ENCODE measurements around the gene AMH.

The AMH gene

DNA sequence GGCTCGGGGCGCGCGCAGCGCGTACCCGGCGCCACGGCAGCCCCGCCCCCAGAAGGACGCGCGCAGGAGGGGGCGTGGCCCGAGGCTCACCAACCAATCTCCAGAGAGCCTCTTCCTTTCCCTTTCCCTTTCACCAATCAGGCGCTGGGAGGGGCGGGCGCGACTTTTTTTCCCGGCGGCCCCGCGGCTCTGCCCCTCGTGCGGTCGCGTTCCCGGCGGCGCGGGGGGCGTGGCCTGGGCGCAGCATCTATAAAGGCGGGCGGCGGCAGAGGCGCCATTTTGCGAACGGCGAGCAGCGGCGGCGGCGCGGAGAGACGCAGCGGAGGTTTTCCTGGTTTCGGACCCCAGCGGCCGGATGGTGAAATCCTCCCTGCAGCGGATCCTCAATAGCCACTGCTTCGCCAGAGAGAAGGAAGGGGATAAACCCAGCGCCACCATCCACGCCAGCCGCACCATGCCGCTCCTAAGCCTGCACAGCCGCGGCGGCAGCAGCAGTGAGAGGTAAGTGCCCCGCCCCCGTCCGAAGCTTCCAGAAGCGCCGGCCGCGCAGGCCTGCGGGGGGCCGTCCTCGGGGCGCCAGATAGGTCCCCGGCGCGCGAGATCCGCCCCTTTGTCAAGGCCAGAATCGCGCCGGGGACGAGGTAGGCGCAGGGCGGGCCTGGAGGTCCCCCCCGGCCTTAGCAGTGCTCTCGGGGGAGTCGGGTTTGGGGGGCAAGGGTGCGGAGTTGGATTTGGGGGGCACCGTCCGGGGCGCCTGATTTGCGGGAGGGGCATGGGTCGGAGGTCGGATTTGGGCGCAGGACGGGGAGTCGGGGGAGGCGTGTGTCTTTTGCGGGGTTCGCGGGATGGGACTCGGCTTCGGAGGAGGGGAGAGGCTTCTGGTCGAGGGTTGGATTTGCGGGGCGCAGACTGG is 20.4 kb downstream of the AMH start:
- Histone ChIP-seq H3K4me3 (ENCODE audit: low read length in 2 of 2) (peak overlapping the region; percentile 91 to 98), H3K36me3 (ENCODE audit: control insufficient read depth in 2 of 2, insufficient read depth in 2 of 2, low read length in 2 of 2) (peaks cover 11 to 16% of the 10 kb centered on the region in 2 donors), H3K27me3 (ENCODE audit: control insufficient read depth in 2 of 2, insufficient read depth in 2 of 2, low read length in 2 of 2) (no peaks in the 10 kb centered on the region), H3K9me3 (ENCODE audit: control insufficient read depth in 2 of 2, low read length in 2 of 2) (no peaks in the 10 kb centered on the region), H3K9ac (ENCODE audit: low read depth in 1 of 2, low read length in 2 of 2) (peak overlapping the region; percentile 91 to 99), H3K4me1 (ENCODE audit: control insufficient read depth in 2 of 2, insufficient read depth in 2 of 2, low read length in 2 of 2) (peaks cover 38 to 44% of the 10 kb centered on the region in 2 donors), H3K27ac (ENCODE audit: low read depth in 2 of 2, low read length in 2 of 2) (peak overlapping the region; percentile 97 to 99)

DNA sequence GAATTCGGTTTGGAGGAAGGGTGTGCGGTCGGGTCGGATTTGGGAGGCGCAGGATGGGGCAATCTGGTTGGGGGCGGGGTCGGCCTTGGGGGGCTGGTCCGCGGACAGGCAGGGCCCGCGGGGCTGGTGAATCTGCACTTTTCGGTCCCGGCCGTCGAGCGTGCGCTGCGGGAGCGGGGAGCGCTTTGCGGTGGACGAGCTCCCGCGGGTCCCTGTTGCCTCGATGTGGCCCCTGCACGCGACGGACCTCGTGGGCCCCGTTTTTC is 21.0 kb downstream of the AMH start:
- Histone ChIP-seq H3K9ac (ENCODE audit: low read depth in 1 of 2, low read length in 2 of 2) (peak overlapping the region; percentile 91 to 99), H3K27me3 (ENCODE audit: control insufficient read depth in 2 of 2, insufficient read depth in 2 of 2, low read length in 2 of 2) (no peaks in the 10 kb centered on the region), H3K9me3 (ENCODE audit: control insufficient read depth in 2 of 2, low read length in 2 of 2) (no peaks in the 10 kb centered on the region), H3K4me1 (ENCODE audit: control insufficient read depth in 2 of 2, insufficient read depth in 2 of 2, low read length in 2 of 2) (peaks cover 40 to 47% of the 10 kb centered on the region in 2 donors), H3K4me3 (ENCODE audit: low read length in 2 of 2) (peak overlapping the region; percentile 91 to 98), H3K36me3 (ENCODE audit: control insufficient read depth in 2 of 2, insufficient read depth in 2 of 2, low read length in 2 of 2) (peaks cover 11 to 16% of the 10 kb centered on the region in 2 donors), H3K27ac (ENCODE audit: low read depth in 2 of 2, low read length in 2 of 2) (peak overlapping the region; percentile 97 to 99)

DNA sequence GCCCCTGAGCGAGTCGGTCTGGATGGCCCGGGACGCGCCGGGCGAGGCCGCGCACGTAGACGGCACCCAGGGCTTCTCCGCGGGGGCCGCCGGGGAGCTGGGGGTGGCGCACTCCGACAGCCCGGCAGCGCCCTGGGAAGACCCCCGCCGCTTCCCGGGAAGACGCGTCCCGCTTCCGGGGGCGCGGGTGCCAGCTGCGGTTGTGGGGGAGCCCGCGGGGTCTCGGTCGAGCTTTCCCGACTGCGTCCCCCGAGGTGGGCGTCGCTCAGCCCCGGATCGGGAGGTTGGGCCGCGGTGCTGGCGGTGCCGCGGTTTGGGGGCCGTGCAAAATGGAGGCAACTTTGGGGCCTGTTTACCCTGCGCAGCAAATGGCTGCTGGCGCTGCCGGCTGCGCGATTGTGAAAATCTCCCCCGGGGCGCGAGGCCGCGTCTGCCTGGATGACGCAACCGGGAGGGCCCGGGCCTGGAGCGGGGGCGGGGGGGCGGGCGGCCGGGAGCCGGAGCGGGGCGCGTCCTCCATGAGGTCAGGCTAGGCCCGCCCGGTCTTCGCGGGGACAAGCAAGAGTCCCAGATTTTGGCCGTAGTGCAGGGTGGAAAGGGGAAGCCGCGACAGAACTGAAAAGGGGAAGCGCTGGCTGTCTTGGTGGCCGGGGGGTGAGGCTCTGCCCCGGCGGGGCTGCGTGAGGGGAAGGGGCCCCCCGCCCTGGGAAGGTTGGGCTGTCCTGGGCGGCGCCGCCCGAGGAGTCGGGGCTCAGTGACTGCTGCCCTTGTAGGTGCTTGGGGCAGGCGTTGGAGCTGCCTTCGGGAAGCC is 21.5 kb downstream of the AMH start:
- H3K4me1 ChIP-seq (ENCODE audit: control insufficient read depth in 2 of 2, insufficient read depth in 2 of 2, low read length in 2 of 2) = peaks cover 46 to 52% of the 10 kb centered on the region in 2 donors
- H3K27me3 ChIP-seq (ENCODE audit: control insufficient read depth in 2 of 2, insufficient read depth in 2 of 2, low read length in 2 of 2) = no peaks in the 10 kb centered on the region
- peak overlapping the region; percentile 91 to 98 for H3K4me3 ChIP-seq (ENCODE audit: low read length in 2 of 2)
- H3K9ac ChIP-seq (ENCODE audit: low read depth in 1 of 2, low read length in 2 of 2) = peak overlapping the region; percentile 91 to 99
- H3K27ac ChIP-seq (ENCODE audit: low read depth in 2 of 2, low read length in 2 of 2) = peak overlapping the region; percentile 97 to 99
- H3K9me3 ChIP-seq (ENCODE audit: control insufficient read depth in 2 of 2, low read length in 2 of 2) = no peaks in the 10 kb centered on the region
- H3K36me3 ChIP-seq (ENCODE audit: control insufficient read depth in 2 of 2, insufficient read depth in 2 of 2, low read length in 2 of 2) = peaks cover 11 to 16% of the 10 kb centered on the region in 2 donors

DNA sequence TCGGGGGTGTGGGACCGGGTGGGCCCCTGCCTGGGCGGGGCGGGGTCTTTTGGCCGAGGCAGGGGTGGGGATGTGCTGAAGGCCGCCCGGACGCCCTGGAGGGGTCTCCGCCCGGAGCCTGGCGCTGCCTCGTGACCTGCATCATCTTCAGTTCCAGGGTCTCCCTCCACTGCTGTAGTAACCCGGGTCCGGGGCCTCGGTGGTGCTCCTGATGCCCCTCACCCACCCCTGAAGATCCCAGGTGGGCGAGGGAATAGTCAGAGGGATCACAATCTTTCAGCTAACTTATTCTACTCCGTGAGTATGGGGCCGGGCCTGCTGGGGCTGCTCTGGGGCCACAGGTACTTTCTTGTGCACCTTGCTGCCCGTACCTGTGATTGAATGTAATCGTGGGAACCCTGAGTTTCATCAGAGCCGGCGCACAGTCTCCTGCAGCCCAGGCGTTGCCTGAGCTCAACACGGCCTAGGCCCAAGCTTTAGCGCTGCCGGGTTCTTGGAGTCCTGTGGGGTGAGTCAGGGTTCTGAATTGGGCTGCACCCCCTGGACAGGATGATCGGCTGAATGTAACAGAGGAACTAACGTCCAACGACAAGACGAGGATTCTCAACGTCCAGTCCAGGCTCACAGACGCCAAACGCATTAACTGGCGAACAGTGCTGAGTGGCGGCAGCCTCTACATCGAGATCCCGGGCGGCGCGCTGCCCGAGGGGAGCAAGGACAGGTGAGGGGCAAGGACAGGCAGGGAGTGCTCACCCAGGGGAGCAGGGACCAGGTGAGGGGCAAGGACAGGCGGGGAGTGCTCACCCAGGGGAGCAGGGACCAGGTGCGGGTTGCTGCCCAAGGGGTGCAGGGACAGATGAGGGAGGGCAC is 22.3 kb downstream of the AMH start:
- Histone ChIP-seq H3K9ac (ENCODE audit: low read depth in 1 of 2, low read length in 2 of 2) (peak overlapping the region; percentile 70 to 99), H3K36me3 (ENCODE audit: control insufficient read depth in 2 of 2, insufficient read depth in 2 of 2, low read length in 2 of 2) (peaks cover 11 to 16% of the 10 kb centered on the region in 2 donors), H3K27ac (ENCODE audit: low read depth in 2 of 2, low read length in 2 of 2) (peak overlapping the region; percentile 97 to 99), H3K27me3 (ENCODE audit: control insufficient read depth in 2 of 2, insufficient read depth in 2 of 2, low read length in 2 of 2) (no peaks in the 10 kb centered on the region), H3K4me3 (ENCODE audit: low read length in 2 of 2) (peak overlapping the region; percentile 91 to 98), H3K9me3 (ENCODE audit: control insufficient read depth in 2 of 2, low read length in 2 of 2) (no peaks in the 10 kb centered on the region), H3K4me1 (ENCODE audit: control insufficient read depth in 2 of 2, insufficient read depth in 2 of 2, low read length in 2 of 2) (peaks cover 42 to 56% of the 10 kb centered on the region in 2 donors)

DNA sequence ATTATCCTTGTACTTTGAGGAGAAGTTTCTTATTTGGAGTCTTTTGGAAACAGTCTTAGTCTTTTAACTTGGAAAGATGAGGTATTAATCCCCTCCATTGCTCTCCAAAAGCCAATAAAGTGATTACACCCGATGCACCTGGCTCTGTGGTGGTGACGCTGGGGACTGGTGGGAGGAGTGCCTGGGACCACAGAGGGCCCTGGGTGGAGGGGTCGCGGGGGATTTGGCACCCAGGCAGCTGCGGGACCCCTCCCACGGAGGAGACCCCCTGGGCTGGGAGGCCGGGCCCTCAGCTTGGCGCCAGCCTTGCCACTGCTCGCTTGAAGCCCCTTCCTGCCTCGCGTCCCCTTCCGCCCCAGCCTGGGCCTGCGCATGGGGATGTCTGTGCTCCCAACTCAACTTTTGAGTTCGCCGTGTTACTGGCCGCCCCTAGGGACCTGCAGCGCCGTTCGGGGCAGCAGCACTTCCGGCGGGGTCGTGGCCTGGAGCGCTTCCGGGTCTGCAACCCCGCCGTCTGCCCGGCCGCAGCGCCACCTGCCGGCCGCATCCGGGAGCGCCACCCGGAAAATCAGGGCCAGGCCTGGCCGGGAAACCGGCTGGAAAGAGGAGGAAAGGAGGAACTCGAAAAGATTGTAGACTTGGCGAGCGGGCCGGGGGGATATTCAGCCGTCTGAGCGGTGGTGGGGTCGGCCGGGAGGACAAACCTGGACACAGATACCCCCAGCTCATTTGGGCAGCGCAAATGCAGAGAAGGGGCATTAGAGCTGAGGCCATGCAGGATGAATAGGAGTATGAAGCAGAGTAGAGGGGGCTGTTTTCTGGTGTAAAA is 24.4 kb downstream of the AMH start:
- H3K9me3 ChIP-seq (ENCODE audit: control insufficient read depth in 2 of 2, low read length in 2 of 2) = no peaks in the 10 kb centered on the region
- H3K27me3 ChIP-seq (ENCODE audit: control insufficient read depth in 2 of 2, insufficient read depth in 2 of 2, low read length in 2 of 2) = no peaks in the 10 kb centered on the region
- H3K27ac ChIP-seq (ENCODE audit: low read depth in 2 of 2, low read length in 2 of 2) = peak overlapping the region; percentile 78 to 82
- H3K36me3 ChIP-seq (ENCODE audit: control insufficient read depth in 2 of 2, insufficient read depth in 2 of 2, low read length in 2 of 2) = peaks cover 11 to 16% of the 10 kb centered on the region in 2 donors
- H3K4me3 ChIP-seq (ENCODE audit: low read length in 2 of 2) = peak overlapping the region in 1 of 2 donors; percentile 48
- H3K4me1 ChIP-seq (ENCODE audit: control insufficient read depth in 2 of 2, insufficient read depth in 2 of 2, low read length in 2 of 2) = peaks cover 36 to 52% of the 10 kb centered on the region in 2 donors
- peak overlapping the region in 1 of 2 donors; percentile 65 for H3K9ac ChIP-seq (ENCODE audit: low read depth in 1 of 2, low read length in 2 of 2)

DNA sequence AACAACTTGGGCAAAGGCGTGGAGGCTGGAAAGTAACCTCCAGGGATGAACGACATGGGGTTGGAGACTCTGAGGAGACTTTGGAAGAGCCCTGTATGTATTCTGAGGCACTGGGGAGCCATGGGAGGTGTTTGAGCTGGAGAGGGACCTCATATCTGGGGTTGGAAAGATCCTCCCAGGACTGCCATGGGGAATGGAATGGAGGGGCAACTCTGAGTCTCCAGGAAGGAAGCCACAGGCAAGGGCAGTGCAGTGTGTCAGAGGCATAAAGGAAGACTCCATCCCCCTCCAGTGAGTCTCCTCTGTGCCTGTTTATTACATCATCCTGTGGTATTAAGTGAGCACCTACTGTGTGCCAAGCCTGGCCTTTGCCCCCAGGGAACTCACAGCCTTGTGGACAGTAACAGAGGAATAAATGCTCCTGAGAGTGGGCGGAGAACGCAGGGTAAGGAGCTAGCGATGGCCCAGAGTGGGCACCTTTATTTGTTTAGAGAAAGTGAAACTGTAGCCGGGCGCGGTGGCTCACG is 25.1 kb downstream of the AMH start:
- Histone ChIP-seq H3K27me3 (ENCODE audit: control insufficient read depth in 2 of 2, insufficient read depth in 2 of 2, low read length in 2 of 2) (no peaks in the 10 kb centered on the region), H3K36me3 (ENCODE audit: control insufficient read depth in 2 of 2, insufficient read depth in 2 of 2, low read length in 2 of 2) (peaks cover 11 to 16% of the 10 kb centered on the region in 2 donors), H3K9me3 (ENCODE audit: control insufficient read depth in 2 of 2, low read length in 2 of 2) (no peaks in the 10 kb centered on the region), H3K4me3 (ENCODE audit: low read length in 2 of 2) (peak overlapping the region in 1 of 2 donors; percentile 15), H3K27ac (ENCODE audit: low read depth in 2 of 2, low read length in 2 of 2) (peak overlapping the region; percentile 78 to 82), H3K9ac (ENCODE audit: low read depth in 1 of 2, low read length in 2 of 2) (peak overlapping the region in 1 of 2 donors; percentile 34), H3K4me1 (ENCODE audit: control insufficient read depth in 2 of 2, insufficient read depth in 2 of 2, low read length in 2 of 2) (peaks cover 36 to 53% of the 10 kb centered on the region in 2 donors)

DNA sequence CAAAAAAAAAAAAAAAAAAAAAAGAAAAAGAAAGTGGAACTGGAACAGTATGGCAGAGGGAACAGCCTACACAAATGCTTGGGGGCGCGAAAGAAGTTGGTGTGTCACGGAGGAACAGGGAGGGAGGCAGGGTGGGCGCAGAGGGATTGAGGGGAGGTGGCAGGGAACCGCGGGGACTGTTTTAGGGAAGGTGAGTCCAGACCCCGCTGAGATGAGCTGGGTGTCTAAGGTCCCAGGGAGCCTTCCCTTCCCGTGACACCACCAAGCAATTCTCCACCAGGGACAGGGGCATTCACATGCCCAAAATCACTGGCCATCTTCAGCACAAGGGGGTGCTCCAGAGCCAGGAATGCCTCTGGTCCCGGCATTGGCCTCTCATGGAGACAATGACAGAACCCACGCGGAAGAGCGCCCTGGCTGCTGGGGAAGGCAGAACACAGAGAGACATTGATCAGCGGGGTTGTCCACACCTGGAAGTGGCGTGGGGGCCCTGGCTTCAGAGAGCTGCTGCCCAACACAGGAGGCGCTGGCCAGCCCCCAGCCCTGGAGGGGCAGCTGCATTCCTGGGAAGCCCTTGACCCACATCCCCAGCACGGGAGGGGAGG is 25.9 kb downstream of the AMH start:
- Histone ChIP-seq H3K4me3 (ENCODE audit: low read length in 2 of 2) (no peak overlapping the region), H3K9ac (ENCODE audit: low read depth in 1 of 2, low read length in 2 of 2) (peak overlapping the region in 1 of 2 donors; percentile 57), H3K27me3 (ENCODE audit: control insufficient read depth in 2 of 2, insufficient read depth in 2 of 2, low read length in 2 of 2) (no peaks in the 10 kb centered on the region), H3K27ac (ENCODE audit: low read depth in 2 of 2, low read length in 2 of 2) (peak overlapping the region in 1 of 2 donors; percentile 58), H3K9me3 (ENCODE audit: control insufficient read depth in 2 of 2, low read length in 2 of 2) (no peaks in the 10 kb centered on the region), H3K4me1 (ENCODE audit: control insufficient read depth in 2 of 2, insufficient read depth in 2 of 2, low read length in 2 of 2) (peaks cover 36 to 53% of the 10 kb centered on the region in 2 donors), H3K36me3 (ENCODE audit: control insufficient read depth in 2 of 2, insufficient read depth in 2 of 2, low read length in 2 of 2) (peaks cover 11 to 16% of the 10 kb centered on the region in 2 donors)

DNA sequence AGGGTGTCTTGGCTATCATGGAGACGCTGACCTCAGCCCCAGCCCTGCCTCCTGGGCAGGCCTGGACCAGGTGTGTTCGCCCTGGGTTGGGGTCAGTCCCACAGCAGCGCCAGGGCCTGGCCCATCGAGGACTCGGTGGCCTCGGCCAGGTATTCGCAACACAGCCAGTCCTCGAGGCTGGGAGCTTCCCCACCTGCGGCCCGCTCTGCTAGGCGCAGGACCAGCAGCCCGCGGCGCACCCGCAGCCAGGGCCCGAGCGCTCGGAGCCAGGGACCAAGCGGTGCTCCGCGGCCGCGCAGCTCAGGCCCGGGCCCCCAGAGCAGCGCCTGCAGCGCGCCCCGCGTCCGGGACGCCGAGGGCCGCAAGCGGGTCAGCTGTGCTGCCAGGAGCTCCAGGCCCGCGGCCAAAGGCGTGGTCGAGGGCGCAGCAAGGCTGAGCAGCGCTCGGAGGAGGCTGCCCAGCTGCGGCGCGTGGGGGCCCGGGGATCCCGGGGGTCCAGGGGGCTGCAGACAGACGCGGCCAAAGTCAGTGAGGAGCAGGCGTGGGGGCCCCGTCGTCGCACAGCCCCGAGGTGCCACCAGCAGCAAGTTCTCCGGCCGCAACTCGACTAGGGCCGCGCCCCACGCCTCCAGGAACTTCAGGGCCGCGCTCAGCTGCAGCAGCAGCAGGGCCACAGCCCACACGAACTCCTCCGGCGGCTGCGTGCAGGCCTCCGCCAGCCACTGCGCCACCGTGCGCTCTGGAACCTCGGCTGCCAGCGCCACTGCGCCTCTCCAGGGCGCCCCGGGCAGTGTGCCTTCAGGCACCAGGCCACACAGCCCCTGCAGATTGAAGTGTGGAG is 26.7 kb downstream of the AMH start:
- Histone ChIP-seq H3K27ac (ENCODE audit: low read depth in 2 of 2, low read length in 2 of 2) (peak overlapping the region; percentile 58), H3K4me1 (ENCODE audit: control insufficient read depth in 2 of 2, insufficient read depth in 2 of 2, low read length in 2 of 2) (peaks cover 36 to 53% of the 10 kb centered on the region in 2 donors), H3K9ac (ENCODE audit: low read depth in 1 of 2, low read length in 2 of 2) (peak overlapping the region in 1 of 2 donors; percentile 57), H3K27me3 (ENCODE audit: control insufficient read depth in 2 of 2, insufficient read depth in 2 of 2, low read length in 2 of 2) (no peaks in the 10 kb centered on the region), H3K36me3 (ENCODE audit: control insufficient read depth in 2 of 2, insufficient read depth in 2 of 2, low read length in 2 of 2) (peaks cover 11 to 16% of the 10 kb centered on the region in 2 donors), H3K4me3 (ENCODE audit: low read length in 2 of 2) (no peak overlapping the region), H3K9me3 (ENCODE audit: control insufficient read depth in 2 of 2, low read length in 2 of 2) (no peaks in the 10 kb centered on the region)

Measured in mucosa of rectum (tissue), 2 donors.